GM23338 (cell line): ENCODE measurements around the gene RFX2. TPM values are rescaled to one million over a fixed set of nuclear protein-coding genes. Genes with fewer than 3 reads are reported as not detected.

Experiments
- ATAC-seq: fragments of 200-7000 bp; cut with Tn5 transposase; 3 replicates; pipeline ENCODE4 v1.9.1; 2020
- DNase-seq: peaks from one replicate; pipeline ENCODE4 v3.0.0-alpha.2; 2015; ENCODE audit warnings: low spot score
- H2AFZ ChIP-seq: fragments of 200-600 bp; sonication (generic); 2 replicates; pipeline ENCODE4 v1.8.0; 2016; ENCODE audit warnings: antibody characterized with exemption, mild to moderate bottlenecking, moderate library complexity
- H3F3A ChIP-seq: fragments of 200-600 bp; sonication (generic); replicated peaks from 2 replicates; pipeline ENCODE4 v1.8.0; 2017; ENCODE audit warnings: antibody characterized with exemption, mixed run types, low read depth
- H3K27ac ChIP-seq: fragments of 200-600 bp; sonication (generic); 2 replicates; pipeline ENCODE4 v1.6.1; 2016; ENCODE audit warnings: low read depth
- H3K27me3 ChIP-seq: fragments of 200-600 bp; sonication (generic); 2 replicates; pipeline ENCODE4 v1.8.0; 2016; ENCODE audit warnings: mild to moderate bottlenecking, mixed run types, moderate library complexity; ENCODE audit not compliant: insufficient read depth
- H3K36me3 ChIP-seq: fragments of 200-600 bp; sonication (generic); 2 replicates; pipeline ENCODE4 v1.8.0; 2016; ENCODE audit warnings: mild to moderate bottlenecking; ENCODE audit not compliant: insufficient read depth
- H3K4me1 ChIP-seq: fragments of 200-600 bp; sonication (generic); 2 replicates; pipeline ENCODE4 v1.8.0; 2016; ENCODE audit warnings: mild to moderate bottlenecking, moderate library complexity; ENCODE audit not compliant: insufficient read depth
- H3K4me2 ChIP-seq: fragments of 200-600 bp; sonication (generic); 2 replicates; pipeline ENCODE4 v1.7.1; 2017; ENCODE audit warnings: mixed run types
- H3K4me3 ChIP-seq: fragments of 200-600 bp; sonication (generic); 2 replicates; pipeline ENCODE4 v1.6.1; 2016; ENCODE audit warnings: mixed run types
- H3K79me2 ChIP-seq: fragments of 200-600 bp; sonication (generic); replicated peaks from 2 replicates; pipeline ENCODE4 v1.8.0; 2017; ENCODE audit warnings: mild to moderate bottlenecking; ENCODE audit not compliant: insufficient read depth
- H3K9me2 ChIP-seq: fragments of 200-600 bp; sonication (generic); 2 replicates; pipeline ENCODE4 v1.8.0; 2017; ENCODE audit not compliant: insufficient read depth
- H4K20me1 ChIP-seq: fragments of 200-600 bp; sonication (generic); replicated peaks from 2 replicates; pipeline ENCODE4 v1.8.0; 2017; ENCODE audit warnings: mild to moderate bottlenecking; ENCODE audit not compliant: insufficient read depth
- H3K27ac Mint-ChIP-seq: 2 replicates; pipeline ENCODE4 v1.8.0; 2020; ENCODE audit warnings: inconsistent platforms, mild to moderate bottlenecking, moderate library complexity, mixed read lengths
- H3K27me3 Mint-ChIP-seq: 3 replicates; pipeline ENCODE4 v1.8.0; 2022; ENCODE audit warnings: low read depth, mild to moderate bottlenecking, moderate library complexity, mixed read lengths, inconsistent platforms; ENCODE audit not compliant: insufficient read depth, poor library complexity
- H3K36me3 Mint-ChIP-seq: 3 replicates; pipeline ENCODE4 v1.8.0; 2021; ENCODE audit warnings: low read depth, mild to moderate bottlenecking, inconsistent platforms, moderate library complexity, mixed read lengths
- H3K4me1 Mint-ChIP-seq: 3 replicates; pipeline ENCODE4 v1.8.0; 2020; ENCODE audit warnings: mild to moderate bottlenecking, inconsistent platforms, mixed read lengths
- H3K4me3 Mint-ChIP-seq: 3 replicates; pipeline ENCODE4 v1.8.0; 2021; ENCODE audit warnings: moderate library complexity, mild to moderate bottlenecking, inconsistent platforms, mixed read lengths
- H3K9me3 Mint-ChIP-seq: 3 replicates; pipeline ENCODE4 v1.8.0; 2020; ENCODE audit warnings: moderate library complexity, mild to moderate bottlenecking, inconsistent platforms, mixed read lengths
- CREB1 ChIP-seq: fragments of 250-450 bp; sonication (Bioruptor Pico); IDR thresholded peaks from 2 replicates; pipeline ENCODE4 v1.5.0; 2020; ENCODE audit warnings: low read depth, mild to moderate bottlenecking, moderate library complexity
- EZH2 ChIP-seq: fragments of 200-600 bp; sonication (generic); IDR thresholded peaks from one replicate; pipeline ENCODE4 v1.8.0; 2017; ENCODE audit warnings: antibody characterized with exemption, mild to moderate bottlenecking, low read depth; ENCODE audit not compliant: unreplicated experiment
- EZH2phosphoT487 ChIP-seq: fragments of 200-600 bp; sonication (generic); IDR thresholded peaks from one replicate; pipeline ENCODE4 v1.8.1; 2018; ENCODE audit warnings: antibody characterized with exemption; ENCODE audit not compliant: unreplicated experiment
- JUNB ChIP-seq: IDR thresholded peaks from one replicate; pipeline ENCODE4 v1.6.1; 2016; ENCODE audit warnings: antibody characterized with exemption; ENCODE audit not compliant: unreplicated experiment
- NANOG ChIP-seq: IDR thresholded peaks from 2 replicates; pipeline ENCODE4 v1.6.1; 2016; ENCODE audit warnings: antibody characterized with exemption, borderline replicate concordance
- POLR2AphosphoS5 ChIP-seq: IDR thresholded peaks from 2 replicates; pipeline ENCODE4 v1.6.1; 2016; ENCODE audit warnings: antibody characterized with exemption, low read depth
- STAT1 ChIP-seq: IDR thresholded peaks from one replicate; pipeline ENCODE4 v1.6.1; 2016; ENCODE audit warnings: antibody characterized with exemption; ENCODE audit not compliant: unreplicated experiment
- ZNF114 ChIP-seq: fragments of 250-450 bp; sonication (Bioruptor Pico); IDR thresholded peaks from 2 replicates; pipeline ENCODE4 v1.5.0; 2020; ENCODE audit warnings: mild to moderate bottlenecking, moderate library complexity
- ZNF331 ChIP-seq: fragments of 250-450 bp; sonication (Bioruptor Pico); IDR thresholded peaks from 2 replicates; pipeline ENCODE4 v1.5.0; 2020; ENCODE audit warnings: low read depth, mild to moderate bottlenecking, moderate library complexity
- polyA plus RNA-seq: library from polyadenylated mRNA; unstranded; fragments of >200 nt; fragmentation: Nextera tagmentation; extraction: Ambion mirVana; gene quantifications from 2 replicates; pipeline ENCODE4 v1.2.1, GENCODE V29; 2016
- total RNA-seq: library from RNA; depleted of rRNA; stranded (reverse); fragments of >200 nt; shearing (Covaris generic); gene quantifications from 2 replicates; pipeline ENCODE4 v1.2.3, GENCODE V29; 2014
- TF ChIP-seq, protein P1 (sequence below): IDR thresholded peaks from one replicate; pipeline ENCODE4 v1.6.1; 2018; ENCODE audit warnings: antibody characterized with exemption; ENCODE audit not compliant: unreplicated experiment
- TF ChIP-seq, protein P2 (sequence below): IDR thresholded peaks from 2 replicates; pipeline ENCODE4 v1.6.1; 2016; ENCODE audit warnings: antibody characterized with exemption
- TF ChIP-seq, protein P3 (sequence below): fragments of 250-450 bp; sonication (Bioruptor Pico); IDR thresholded peaks from 2 replicates; pipeline ENCODE4 v1.5.0; 2020; ENCODE audit warnings: mild to moderate bottlenecking, moderate library complexity
- TF ChIP-seq, protein P4 (sequence below), 2 experiments: fragments of 200-600 bp in 1 of 2; sonication (generic) in 1 of 2; conservative IDR thresholded peaks; 2 replicates each; pipeline versions ENCODE4 v1.5.1 to v1.6.1; 2016 to 2017; ENCODE audit warnings: antibody characterized with exemption in 2 of 2, low read depth in 2 of 2, mild to moderate bottlenecking in 2 of 2, moderate library complexity in 1 of 2

The RFX2 gene
- total and polyA plus RNA-seq, 2 experiments from 2014 or later: 4.6 to 13.0 TPM

DNA sequence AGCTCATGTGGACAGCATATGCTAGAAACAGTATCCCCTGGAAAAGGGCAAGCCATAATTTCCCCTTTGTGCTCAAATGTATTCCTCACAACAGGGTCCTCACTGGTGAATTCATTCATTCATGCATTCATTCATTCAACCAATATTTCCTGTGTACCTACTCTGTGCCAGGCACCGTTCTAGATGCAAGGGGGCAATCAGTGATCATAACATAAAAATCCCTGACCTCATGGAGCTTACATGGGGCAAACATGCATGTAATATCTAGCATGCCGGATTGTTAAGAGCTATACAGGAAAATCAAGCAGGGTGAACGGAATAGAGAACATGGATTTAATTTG, 134.9 kb downstream of the RFX2 start:
- Histone ChIP-seq H3K9me2 (no peaks in the 10 kb centered on the region), H3K27me3 (no peaks in the 10 kb centered on the region), H3K4me1 (peaks cover 20% of the 10 kb centered on the region; the same call in 1 of the 2 replicates), H3K4me2 (no peak overlapping the region), H3K4me3 (no peak overlapping the region), H2AFZ (no peak overlapping the region), H3K79me2 (peaks cover 83% of the 10 kb centered on the region), H4K20me1 (peaks cover 65% of the 10 kb centered on the region), H3K27ac (no peak overlapping the region), H3F3A (no peaks in the 10 kb centered on the region; the same call in 1 of the 2 replicates), H3K36me3 (no peaks in the 10 kb centered on the region)
- no peak for TF ChIP-seq STAT1
- TF ChIP-seq, protein P1, sequence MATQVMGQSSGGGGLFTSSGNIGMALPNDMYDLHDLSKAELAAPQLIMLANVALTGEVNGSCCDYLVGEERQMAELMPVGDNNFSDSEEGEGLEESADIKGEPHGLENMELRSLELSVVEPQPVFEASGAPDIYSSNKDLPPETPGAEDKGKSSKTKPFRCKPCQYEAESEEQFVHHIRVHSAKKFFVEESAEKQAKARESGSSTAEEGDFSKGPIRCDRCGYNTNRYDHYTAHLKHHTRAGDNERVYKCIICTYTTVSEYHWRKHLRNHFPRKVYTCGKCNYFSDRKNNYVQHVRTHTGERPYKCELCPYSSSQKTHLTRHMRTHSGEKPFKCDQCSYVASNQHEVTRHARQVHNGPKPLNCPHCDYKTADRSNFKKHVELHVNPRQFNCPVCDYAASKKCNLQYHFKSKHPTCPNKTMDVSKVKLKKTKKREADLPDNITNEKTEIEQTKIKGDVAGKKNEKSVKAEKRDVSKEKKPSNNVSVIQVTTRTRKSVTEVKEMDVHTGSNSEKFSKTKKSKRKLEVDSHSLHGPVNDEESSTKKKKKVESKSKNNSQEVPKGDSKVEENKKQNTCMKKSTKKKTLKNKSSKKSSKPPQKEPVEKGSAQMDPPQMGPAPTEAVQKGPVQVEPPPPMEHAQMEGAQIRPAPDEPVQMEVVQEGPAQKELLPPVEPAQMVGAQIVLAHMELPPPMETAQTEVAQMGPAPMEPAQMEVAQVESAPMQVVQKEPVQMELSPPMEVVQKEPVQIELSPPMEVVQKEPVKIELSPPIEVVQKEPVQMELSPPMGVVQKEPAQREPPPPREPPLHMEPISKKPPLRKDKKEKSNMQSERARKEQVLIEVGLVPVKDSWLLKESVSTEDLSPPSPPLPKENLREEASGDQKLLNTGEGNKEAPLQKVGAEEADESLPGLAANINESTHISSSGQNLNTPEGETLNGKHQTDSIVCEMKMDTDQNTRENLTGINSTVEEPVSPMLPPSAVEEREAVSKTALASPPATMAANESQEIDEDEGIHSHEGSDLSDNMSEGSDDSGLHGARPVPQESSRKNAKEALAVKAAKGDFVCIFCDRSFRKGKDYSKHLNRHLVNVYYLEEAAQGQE: no peak
- no peak for TF ChIP-seq ZNF114 (CRISPR knock-in tag)
- TF ChIP-seq EZH2: no peak
- TF ChIP-seq, protein P2, sequence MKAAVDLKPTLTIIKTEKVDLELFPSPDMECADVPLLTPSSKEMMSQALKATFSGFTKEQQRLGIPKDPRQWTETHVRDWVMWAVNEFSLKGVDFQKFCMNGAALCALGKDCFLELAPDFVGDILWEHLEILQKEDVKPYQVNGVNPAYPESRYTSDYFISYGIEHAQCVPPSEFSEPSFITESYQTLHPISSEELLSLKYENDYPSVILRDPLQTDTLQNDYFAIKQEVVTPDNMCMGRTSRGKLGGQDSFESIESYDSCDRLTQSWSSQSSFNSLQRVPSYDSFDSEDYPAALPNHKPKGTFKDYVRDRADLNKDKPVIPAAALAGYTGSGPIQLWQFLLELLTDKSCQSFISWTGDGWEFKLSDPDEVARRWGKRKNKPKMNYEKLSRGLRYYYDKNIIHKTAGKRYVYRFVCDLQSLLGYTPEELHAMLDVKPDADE: no peak
- no peak for TF ChIP-seq CREB1 (CRISPR knock-in tag)
- no peak for TF ChIP-seq ZNF331
- TF ChIP-seq NANOG: no peak
- TF ChIP-seq EZH2phosphoT487: no peak
- TF ChIP-seq POLR2AphosphoS5: no peak
- TF ChIP-seq JUNB: no peak
- TF ChIP-seq, protein P3, sequence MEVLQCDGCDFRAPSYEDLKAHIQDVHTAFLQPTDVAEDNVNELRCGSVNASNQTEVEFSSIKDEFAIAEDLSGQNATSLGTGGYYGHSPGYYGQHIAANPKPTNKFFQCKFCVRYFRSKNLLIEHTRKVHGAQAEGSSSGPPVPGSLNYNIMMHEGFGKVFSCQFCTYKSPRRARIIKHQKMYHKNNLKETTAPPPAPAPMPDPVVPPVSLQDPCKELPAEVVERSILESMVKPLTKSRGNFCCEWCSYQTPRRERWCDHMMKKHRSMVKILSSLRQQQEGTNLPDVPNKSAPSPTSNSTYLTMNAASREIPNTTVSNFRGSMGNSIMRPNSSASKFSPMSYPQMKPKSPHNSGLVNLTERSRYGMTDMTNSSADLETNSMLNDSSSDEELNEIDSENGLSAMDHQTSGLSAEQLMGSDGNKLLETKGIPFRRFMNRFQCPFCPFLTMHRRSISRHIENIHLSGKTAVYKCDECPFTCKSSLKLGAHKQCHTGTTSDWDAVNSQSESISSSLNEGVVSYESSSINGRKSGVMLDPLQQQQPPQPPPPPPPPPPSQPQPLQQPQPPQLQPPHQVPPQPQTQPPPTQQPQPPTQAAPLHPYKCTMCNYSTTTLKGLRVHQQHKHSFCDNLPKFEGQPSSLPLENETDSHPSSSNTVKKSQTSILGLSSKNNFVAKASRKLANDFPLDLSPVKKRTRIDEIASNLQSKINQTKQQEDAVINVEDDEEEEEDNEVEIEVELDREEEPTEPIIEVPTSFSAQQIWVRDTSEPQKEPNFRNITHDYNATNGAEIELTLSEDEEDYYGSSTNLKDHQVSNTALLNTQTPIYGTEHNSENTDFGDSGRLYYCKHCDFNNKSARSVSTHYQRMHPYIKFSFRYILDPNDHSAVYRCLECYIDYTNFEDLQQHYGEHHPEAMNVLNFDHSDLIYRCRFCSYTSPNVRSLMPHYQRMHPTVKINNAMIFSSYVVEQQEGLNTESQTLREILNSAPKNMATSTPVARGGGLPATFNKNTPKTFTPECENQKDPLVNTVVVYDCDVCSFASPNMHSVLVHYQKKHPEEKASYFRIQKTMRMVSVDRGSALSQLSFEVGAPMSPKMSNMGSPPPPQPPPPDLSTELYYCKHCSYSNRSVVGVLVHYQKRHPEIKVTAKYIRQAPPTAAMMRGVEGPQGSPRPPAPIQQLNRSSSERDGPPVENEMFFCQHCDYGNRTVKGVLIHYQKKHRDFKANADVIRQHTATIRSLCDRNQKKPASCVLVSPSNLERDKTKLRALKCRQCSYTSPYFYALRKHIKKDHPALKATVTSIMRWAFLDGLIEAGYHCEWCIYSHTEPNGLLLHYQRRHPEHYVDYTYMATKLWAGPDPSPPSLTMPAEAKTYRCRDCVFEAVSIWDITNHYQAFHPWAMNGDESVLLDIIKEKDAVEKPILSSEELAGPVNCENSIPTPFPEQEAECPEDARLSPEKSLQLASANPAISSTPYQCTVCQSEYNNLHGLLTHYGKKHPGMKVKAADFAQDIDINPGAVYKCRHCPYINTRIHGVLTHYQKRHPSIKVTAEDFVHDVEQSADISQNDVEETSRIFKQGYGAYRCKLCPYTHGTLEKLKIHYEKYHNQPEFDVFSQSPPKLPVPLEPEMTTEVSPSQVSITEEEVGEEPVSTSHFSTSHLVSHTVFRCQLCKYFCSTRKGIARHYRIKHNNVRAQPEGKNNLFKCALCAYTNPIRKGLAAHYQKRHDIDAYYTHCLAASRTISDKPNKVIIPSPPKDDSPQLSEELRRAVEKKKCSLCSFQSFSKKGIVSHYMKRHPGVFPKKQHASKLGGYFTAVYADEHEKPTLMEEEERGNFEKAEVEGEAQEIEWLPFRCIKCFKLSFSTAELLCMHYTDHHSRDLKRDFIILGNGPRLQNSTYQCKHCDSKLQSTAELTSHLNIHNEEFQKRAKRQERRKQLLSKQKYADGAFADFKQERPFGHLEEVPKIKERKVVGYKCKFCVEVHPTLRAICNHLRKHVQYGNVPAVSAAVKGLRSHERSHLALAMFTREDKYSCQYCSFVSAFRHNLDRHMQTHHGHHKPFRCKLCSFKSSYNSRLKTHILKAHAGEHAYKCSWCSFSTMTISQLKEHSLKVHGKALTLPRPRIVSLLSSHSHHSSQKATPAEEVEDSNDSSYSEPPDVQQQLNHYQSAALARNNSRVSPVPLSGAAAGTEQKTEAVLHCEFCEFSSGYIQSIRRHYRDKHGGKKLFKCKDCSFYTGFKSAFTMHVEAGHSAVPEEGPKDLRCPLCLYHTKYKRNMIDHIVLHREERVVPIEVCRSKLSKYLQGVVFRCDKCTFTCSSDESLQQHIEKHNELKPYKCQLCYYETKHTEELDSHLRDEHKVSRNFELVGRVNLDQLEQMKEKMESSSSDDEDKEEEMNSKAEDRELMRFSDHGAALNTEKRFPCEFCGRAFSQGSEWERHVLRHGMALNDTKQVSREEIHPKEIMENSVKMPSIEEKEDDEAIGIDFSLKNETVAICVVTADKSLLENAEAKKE (CRISPR knock-in tag): no peak
- TF ChIP-seq, protein P4, sequence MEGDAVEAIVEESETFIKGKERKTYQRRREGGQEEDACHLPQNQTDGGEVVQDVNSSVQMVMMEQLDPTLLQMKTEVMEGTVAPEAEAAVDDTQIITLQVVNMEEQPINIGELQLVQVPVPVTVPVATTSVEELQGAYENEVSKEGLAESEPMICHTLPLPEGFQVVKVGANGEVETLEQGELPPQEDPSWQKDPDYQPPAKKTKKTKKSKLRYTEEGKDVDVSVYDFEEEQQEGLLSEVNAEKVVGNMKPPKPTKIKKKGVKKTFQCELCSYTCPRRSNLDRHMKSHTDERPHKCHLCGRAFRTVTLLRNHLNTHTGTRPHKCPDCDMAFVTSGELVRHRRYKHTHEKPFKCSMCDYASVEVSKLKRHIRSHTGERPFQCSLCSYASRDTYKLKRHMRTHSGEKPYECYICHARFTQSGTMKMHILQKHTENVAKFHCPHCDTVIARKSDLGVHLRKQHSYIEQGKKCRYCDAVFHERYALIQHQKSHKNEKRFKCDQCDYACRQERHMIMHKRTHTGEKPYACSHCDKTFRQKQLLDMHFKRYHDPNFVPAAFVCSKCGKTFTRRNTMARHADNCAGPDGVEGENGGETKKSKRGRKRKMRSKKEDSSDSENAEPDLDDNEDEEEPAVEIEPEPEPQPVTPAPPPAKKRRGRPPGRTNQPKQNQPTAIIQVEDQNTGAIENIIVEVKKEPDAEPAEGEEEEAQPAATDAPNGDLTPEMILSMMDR (conservative IDR thresholded peaks at IDR 0.05; ENCODE audit: low read depth in 2 of 2): no peak
- ATAC-seq: no peak
- Mint-ChIP-seq H3K4me3 (peak overlapping the region; percentile 91), H3K27ac (no peak overlapping the region), H3K27me3 (peaks cover 12% of the 10 kb centered on the region), H3K9me3 (no peaks in the 10 kb centered on the region; the same call in none of the 3 replicates), H3K4me1 (peaks cover 29% of the 10 kb centered on the region), H3K36me3 (peaks cover 29% of the 10 kb centered on the region)
- no peak for DNase-seq
